ENCODE measurements around the gene KRTAP4-2. TPM values are rescaled to one million over a fixed set of nuclear protein-coding genes. Genes with fewer than 3 reads are reported as not detected.
"Not testable (repeated sequence)": the region's sequence is repeated elsewhere in the genome, so short reads cannot be mapped to it uniquely, and the experiment has no call there.

The KRTAP4-2 gene
- not detected for total RNA-seq
- long read RNA-seq = 0 reads

DNA sequence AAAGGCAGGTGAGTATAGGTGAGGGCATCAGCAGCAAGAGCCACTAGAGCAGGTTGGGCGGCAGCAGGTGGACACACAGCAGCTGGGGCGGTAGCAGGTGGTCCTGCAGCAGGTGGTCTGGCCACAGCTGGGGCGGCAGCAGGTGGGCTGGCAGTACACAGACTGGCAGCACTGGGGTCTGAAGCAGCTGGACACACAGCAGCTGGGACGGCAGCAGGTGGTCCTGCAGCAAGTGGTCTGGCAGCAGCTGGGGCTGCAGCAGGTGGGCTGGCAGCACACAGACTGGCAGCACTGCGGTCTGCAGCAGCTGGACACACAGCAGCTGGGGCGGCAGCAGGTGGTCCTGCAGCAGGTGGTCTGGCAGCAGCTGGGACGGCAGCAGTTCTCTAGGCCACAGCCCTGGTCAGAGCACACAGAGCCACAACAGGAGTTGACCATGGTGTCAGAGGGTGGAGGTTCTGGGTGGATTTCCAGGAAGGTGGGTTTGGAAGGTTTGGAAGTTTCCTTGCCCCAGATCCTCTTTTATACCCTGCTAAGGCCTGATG lies at the start of gene KRTAP4-2:
TSS of gene KRTAP4-2 (minus strand) at position 495 of the 545 bp plus-strand sequence. CDS start at position 438, 57 bp downstream.
- Histone ChIP-seq H3K27ac (no peak within 1 kb of the TSS), H3K9me3 (no peaks in the 10 kb centered on the region), H3K27me3 (no peaks in the 10 kb centered on the region), H3K4me1 (no peaks in the 10 kb centered on the region), H3K36me3 (no peaks in the 10 kb centered on the region), H3K4me3 (no peak within 1 kb of the TSS)
- ATAC-seq (no peak), DNase-seq (no peak)
- no peak for TF ChIP-seq CTCF (IDR thresholded peaks at IDR 0.05)
- intact Hi-C loops (cut with DNase I) = no loop called here

DNA sequence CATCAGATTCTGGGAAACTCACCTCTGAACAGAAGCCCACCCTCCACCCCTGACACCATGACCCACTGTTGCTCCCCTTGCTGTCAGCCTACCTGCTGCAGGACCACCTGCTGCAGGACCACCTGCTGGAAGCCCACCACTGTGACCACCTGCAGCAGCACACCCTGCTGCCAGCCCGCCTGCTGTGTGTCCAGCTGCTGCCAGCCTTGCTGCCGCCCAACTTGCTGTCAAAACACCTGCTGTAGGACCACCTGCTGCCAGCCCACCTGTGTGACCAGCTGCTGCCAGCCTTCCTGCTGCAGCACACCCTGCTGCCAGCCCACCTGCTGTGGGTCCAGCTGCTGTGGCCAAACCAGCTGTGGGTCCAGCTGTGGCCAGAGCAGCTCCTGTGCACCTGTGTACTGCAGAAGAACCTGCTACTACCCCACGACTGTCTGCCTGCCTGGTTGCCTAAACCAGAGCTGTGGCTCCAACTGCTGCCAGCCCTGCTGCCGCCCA lies 48.6 kb upstream of the KRTAP4-2 start, which contains the start of gene KRTAP9-2:
TSS of gene KRTAP9-2 (plus strand) at position 51 of the 498 bp plus-strand sequence. CDS start at position 58, 7 bp downstream.
- H3K27ac ChIP-seq; intact Hi-C loops (cut with DNase I); H3K9me3 ChIP-seq; H3K4me1 ChIP-seq; H3K4me3 ChIP-seq; H3K36me3 ChIP-seq; DNase-seq; H3K27me3 ChIP-seq; ATAC-seq: not testable (repeated sequence)

GRCh38 chr17:41226051-41226450 lies 48.0 kb upstream of the KRTAP4-2 start:
- H3K9me3 ChIP-seq = no peaks in the 10 kb centered on the region
- no peak overlapping the region for H3K27ac ChIP-seq
- H3K27me3 ChIP-seq = no peaks in the 10 kb centered on the region
- H3K4me3 ChIP-seq = no peak overlapping the region
- DNase-seq = no peak
- intact Hi-C loops (cut with DNase I) = no loop called here
- H3K36me3 ChIP-seq = no peaks in the 10 kb centered on the region
- ATAC-seq = no peak
- no peaks in the 10 kb centered on the region for H3K4me1 ChIP-seq
- no peak for TF ChIP-seq CTCF (IDR thresholded peaks at IDR 0.05)

- ATAC-seq (no peak), DNase-seq (no peak)
- H3K9me3 ChIP-seq = no peaks in the 10 kb centered on the region
- H3K4me3 ChIP-seq = no peak overlapping the region
- no peaks in the 10 kb centered on the region for H3K36me3 ChIP-seq
- intact Hi-C loops (cut with DNase I) = no loop called here
- no peaks in the 10 kb centered on the region for H3K4me1 ChIP-seq
- H3K27me3 ChIP-seq = no peaks in the 10 kb centered on the region
- no peak for TF ChIP-seq CTCF (IDR thresholded peaks at IDR 0.05)
- no peak overlapping the region for H3K27ac ChIP-seq
Observed at GRCh38 chr17:41223821-41224220, 45.8 kb upstream of the KRTAP4-2 start.

- no peak for TF ChIP-seq CTCF (IDR thresholded peaks at IDR 0.05)
- H3K27me3 ChIP-seq = peaks cover 7% of the 10 kb centered on the region
- no peaks in the 10 kb centered on the region for H3K4me1 ChIP-seq
- no peak for DNase-seq
- intact Hi-C loops (cut with DNase I) = no loop called here
- H3K27ac ChIP-seq = no peak overlapping the region
- ATAC-seq = no peak
- H3K4me3 ChIP-seq = no peak overlapping the region
- no peaks in the 10 kb centered on the region for H3K9me3 ChIP-seq
- no peaks in the 10 kb centered on the region for H3K36me3 ChIP-seq
Observed at GRCh38 chr17:41215681-41216080, 37.7 kb upstream of the KRTAP4-2 start.

- no peak overlapping the region for H3K4me3 ChIP-seq
- H3K9me3 ChIP-seq = no peaks in the 10 kb centered on the region
- H3K36me3 ChIP-seq = no peaks in the 10 kb centered on the region
- ATAC-seq (no peak), DNase-seq (no peak)
- TF ChIP-seq CTCF (IDR thresholded peaks at IDR 0.05) = no peak
- H3K4me1 ChIP-seq = no peaks in the 10 kb centered on the region
- intact Hi-C loops (cut with DNase I) = no loop called here
- peaks cover 7% of the 10 kb centered on the region for H3K27me3 ChIP-seq
- no peak overlapping the region for H3K27ac ChIP-seq
Observed at GRCh38 chr17:41212524-41213169, 34.6 kb upstream of the KRTAP4-2 start.

Measured in upper lobe of right lung (tissue), 1 donor.